Left lung (tissue), 10 donors: Measurements from ENCODE around the gene SSR1. TPM values are rescaled to one million over a fixed set of nuclear protein-coding genes. Genes with fewer than 3 reads are reported as not detected.

Source experiments
- ATAC-seq: fragments of 200-7000 bp; cut with Tn5 transposase; one replicate; pipeline ENCODE4 v1.9.1; 2020; ENCODE audit warnings: moderate library complexity
- DNase-seq, 4 donors: peaks; one replicate each; pipeline ENCODE4 v3.0.0-alpha.2; 2013 to 2020
- H3K27ac ChIP-seq, 2 donors: fragments of 200-600 bp; sonication (generic) in 1 of 2; one replicate each; pipeline versions ENCODE4 v1.5.0 to v1.8.0; 2020 to 2021
- H3K27me3 ChIP-seq, 2 donors: fragments of 200-600 bp; sonication (generic) in 1 of 2; one replicate each; pipeline versions ENCODE4 v1.5.0 to v1.8.0; 2020 to 2021
- H3K36me3 ChIP-seq, 2 donors: fragments of 200-600 bp; sonication (generic) in 1 of 2; one replicate each; pipeline versions ENCODE4 v1.5.0 to v1.8.0; 2020 to 2021
- H3K4me1 ChIP-seq, 2 donors: fragments of 200-600 bp; one replicate each; pipeline ENCODE4 v1.8.0; 2021
- H3K4me3 ChIP-seq, 2 donors: fragments of 200-600 bp; sonication (generic) in 1 of 2; one replicate each; pipeline versions ENCODE4 v1.5.0 to v1.8.0; 2020 to 2021; ENCODE audit warnings: mild to moderate bottlenecking in 1 of 2
- H3K9me3 ChIP-seq, 2 donors: fragments of 200-600 bp; sonication (generic) in 1 of 2; one replicate each; pipeline versions ENCODE4 v1.5.0 to v1.8.0; 2020 to 2021
- CTCF ChIP-seq, 2 donors: fragments of 200-600 bp; sonication (generic) in 1 of 2; IDR thresholded peaks; one replicate each; pipeline versions ENCODE4 v1.5.0 to v1.8.0; 2021; ENCODE audit warnings: antibody characterized with exemption in 2 of 2
- intact Hi-C, 2 donors: fragments of 100-400 bp; cut with DNase I; formaldehyde crosslinking; loops; one replicate each; pipeline versions ENCODE4 v1.11.2 to v1.14.2; 2022
- polyA plus RNA-seq, 6 donors: library from polyadenylated mRNA; unstranded; fragments of 120-200 nt; gene quantifications; one replicate each; pipeline ENCODE4 v1.2.1, GENCODE V29; 2013; ENCODE audit not compliant: insufficient read length in 6 of 6
- total RNA-seq, 2 donors: library from RNA; stranded (reverse); fragmentation: NEBNext Ultra II Directional; extraction: Animal tissue kit (Norgen Biotek cat#: 25700); gene quantifications; one replicate each; pipeline ENCODE4 v1.2.1, GENCODE V29; 2021
- donor health status: DM: no; HTN: yes; CAD: no.
- donor health status: DM: no; HTN: no; CAD: no.

SSR1 gene
- total and polyA plus RNA-seq, 8 donors, result 111 to 247 (median 124) TPM

- no peaks in the 10 kb centered on the region for H3K27me3 ChIP-seq
- ATAC-seq (no peak), DNase-seq (no peak)
- peaks cover 7 to 53% of the 10 kb centered on the region in 2 donors for H3K4me1 ChIP-seq
- peak overlapping the region; percentile 89 to 97 for H3K4me3 ChIP-seq
- no peaks in the 10 kb centered on the region for H3K9me3 ChIP-seq
- intact Hi-C loops, result no loop called here
- no peak for TF ChIP-seq CTCF (IDR thresholded peaks at IDR 0.05)
- H3K27ac ChIP-seq, result peak overlapping the region; percentile 96 to 97
- peaks cover 0 to 29% of the 10 kb centered on the region in 2 donors for H3K36me3 ChIP-seq
Measured at GRCh38 chr6:7311917-7312615, 933 bp downstream of the SSR1 start.

GRCh38 chr6:7311176-7311575, 1.8 kb downstream of the SSR1 start:
- intact Hi-C loops, result no loop called here
- Histone ChIP-seq H3K9me3 (no peaks in the 10 kb centered on the region), H3K4me3 (peak overlapping the region; percentile 89 to 97), H3K27ac (peak overlapping the region in 1 of 2 donors; percentile 97), H3K27me3 (no peaks in the 10 kb centered on the region), H3K36me3 (peaks cover 0 to 38% of the 10 kb centered on the region in 2 donors), H3K4me1 (peaks cover 7 to 53% of the 10 kb centered on the region in 2 donors)
- no peak for ATAC-seq
- no peak for DNase-seq
- TF ChIP-seq CTCF (IDR thresholded peaks at IDR 0.05), result no peak

- Histone ChIP-seq H3K4me3 (no peak overlapping the region), H3K27ac (no peak overlapping the region), H3K9me3 (no peaks in the 10 kb centered on the region), H3K36me3 (peaks cover 0 to 60% of the 10 kb centered on the region in 2 donors), H3K4me1 (peaks cover 14 to 56% of the 10 kb centered on the region in 2 donors), H3K27me3 (no peaks in the 10 kb centered on the region)
- DNase-seq, result no peak
- intact Hi-C loops, result loop anchor here in 1 of 2 donors (10.0 kb wide), 1 partner anchor 86 kb away; no protein-coding TSS in a partner anchor
- ATAC-seq, result no peak
- no peak for TF ChIP-seq CTCF (IDR thresholded peaks at IDR 0.05)
Measured at GRCh38 chr6:7309050-7309449, 3.9 kb downstream of the SSR1 start.

GRCh38 chr6:7307533-7307932, 5.5 kb downstream of the SSR1 start:
- no peak for TF ChIP-seq CTCF (IDR thresholded peaks at IDR 0.05)
- no peak overlapping the region for H3K27ac ChIP-seq
- H3K4me3 ChIP-seq, result no peak overlapping the region
- ATAC-seq (no peak), DNase-seq (no peak)
- H3K27me3 ChIP-seq, result no peaks in the 10 kb centered on the region
- peaks cover 0 to 75% of the 10 kb centered on the region in 2 donors for H3K36me3 ChIP-seq
- peaks cover 8 to 48% of the 10 kb centered on the region in 2 donors for H3K4me1 ChIP-seq
- intact Hi-C loops, result loop anchor here in 1 of 2 donors (10.0 kb wide), 1 partner anchor 87 kb away; no protein-coding TSS in a partner anchor
- no peaks in the 10 kb centered on the region for H3K9me3 ChIP-seq

- no peaks in the 10 kb centered on the region for H3K27me3 ChIP-seq
- no peaks in the 10 kb centered on the region for H3K9me3 ChIP-seq
- no peak for DNase-seq
- H3K4me1 ChIP-seq, result peaks cover 8 to 25% of the 10 kb centered on the region in 2 donors
- intact Hi-C loops, result loop anchor here in 1 of 2 donors (10.0 kb wide), 1 partner anchor 90 kb away; no protein-coding TSS in a partner anchor
- no peak for TF ChIP-seq CTCF (IDR thresholded peaks at IDR 0.05)
- H3K4me3 ChIP-seq, result no peak overlapping the region
- peaks cover 0 to 100% of the 10 kb centered on the region in 2 donors for H3K36me3 ChIP-seq
- ATAC-seq, result peak; percentile 41
- H3K27ac ChIP-seq, result no peak overlapping the region
Measured at GRCh38 chr6:7304821-7305220, 8.2 kb downstream of the SSR1 start.
